GM23338 (cell line): ENCODE measurements around the gene PHLDA3. TPM values are rescaled to one million over a fixed set of nuclear protein-coding genes. Genes with fewer than 3 reads are reported as not detected.

Experiments used
- ATAC-seq: fragments of 200-7000 bp; cut with Tn5 transposase; 3 replicates; pipeline ENCODE4 v1.9.1; 2020
- DNase-seq: peaks from one replicate; pipeline ENCODE4 v3.0.0-alpha.2; 2015; ENCODE audit warnings: low spot score
- H2AFZ ChIP-seq: fragments of 200-600 bp; sonication (generic); 2 replicates; pipeline ENCODE4 v1.8.0; 2016; ENCODE audit warnings: antibody characterized with exemption, mild to moderate bottlenecking, moderate library complexity
- H3F3A ChIP-seq: fragments of 200-600 bp; sonication (generic); replicated peaks from 2 replicates; pipeline ENCODE4 v1.8.0; 2017; ENCODE audit warnings: antibody characterized with exemption, mixed run types, low read depth
- H3K27ac ChIP-seq: fragments of 200-600 bp; sonication (generic); 2 replicates; pipeline ENCODE4 v1.6.1; 2016; ENCODE audit warnings: low read depth
- H3K27me3 ChIP-seq: fragments of 200-600 bp; sonication (generic); 2 replicates; pipeline ENCODE4 v1.8.0; 2016; ENCODE audit warnings: mild to moderate bottlenecking, mixed run types, moderate library complexity; ENCODE audit not compliant: insufficient read depth
- H3K36me3 ChIP-seq: fragments of 200-600 bp; sonication (generic); 2 replicates; pipeline ENCODE4 v1.8.0; 2016; ENCODE audit warnings: mild to moderate bottlenecking; ENCODE audit not compliant: insufficient read depth
- H3K4me1 ChIP-seq: fragments of 200-600 bp; sonication (generic); 2 replicates; pipeline ENCODE4 v1.8.0; 2016; ENCODE audit warnings: mild to moderate bottlenecking, moderate library complexity; ENCODE audit not compliant: insufficient read depth
- H3K4me2 ChIP-seq: fragments of 200-600 bp; sonication (generic); 2 replicates; pipeline ENCODE4 v1.7.1; 2017; ENCODE audit warnings: mixed run types
- H3K4me3 ChIP-seq: fragments of 200-600 bp; sonication (generic); 2 replicates; pipeline ENCODE4 v1.6.1; 2016; ENCODE audit warnings: mixed run types
- H3K79me2 ChIP-seq: fragments of 200-600 bp; sonication (generic); replicated peaks from 2 replicates; pipeline ENCODE4 v1.8.0; 2017; ENCODE audit warnings: mild to moderate bottlenecking; ENCODE audit not compliant: insufficient read depth
- H3K9me2 ChIP-seq: fragments of 200-600 bp; sonication (generic); 2 replicates; pipeline ENCODE4 v1.8.0; 2017; ENCODE audit not compliant: insufficient read depth
- H4K20me1 ChIP-seq: fragments of 200-600 bp; sonication (generic); replicated peaks from 2 replicates; pipeline ENCODE4 v1.8.0; 2017; ENCODE audit warnings: mild to moderate bottlenecking; ENCODE audit not compliant: insufficient read depth
- H3K27ac Mint-ChIP-seq: 2 replicates; pipeline ENCODE4 v1.8.0; 2020; ENCODE audit warnings: inconsistent platforms, mild to moderate bottlenecking, moderate library complexity, mixed read lengths
- H3K27me3 Mint-ChIP-seq: 3 replicates; pipeline ENCODE4 v1.8.0; 2022; ENCODE audit warnings: low read depth, mild to moderate bottlenecking, moderate library complexity, mixed read lengths, inconsistent platforms; ENCODE audit not compliant: insufficient read depth, poor library complexity
- H3K36me3 Mint-ChIP-seq: 3 replicates; pipeline ENCODE4 v1.8.0; 2021; ENCODE audit warnings: low read depth, mild to moderate bottlenecking, inconsistent platforms, moderate library complexity, mixed read lengths
- H3K4me1 Mint-ChIP-seq: 3 replicates; pipeline ENCODE4 v1.8.0; 2020; ENCODE audit warnings: mild to moderate bottlenecking, inconsistent platforms, mixed read lengths
- H3K4me3 Mint-ChIP-seq: 3 replicates; pipeline ENCODE4 v1.8.0; 2021; ENCODE audit warnings: moderate library complexity, mild to moderate bottlenecking, inconsistent platforms, mixed read lengths
- H3K9me3 Mint-ChIP-seq: 3 replicates; pipeline ENCODE4 v1.8.0; 2020; ENCODE audit warnings: moderate library complexity, mild to moderate bottlenecking, inconsistent platforms, mixed read lengths
- CREB1 ChIP-seq: fragments of 250-450 bp; sonication (Bioruptor Pico); IDR thresholded peaks from 2 replicates; pipeline ENCODE4 v1.5.0; 2020; ENCODE audit warnings: low read depth, mild to moderate bottlenecking, moderate library complexity
- EZH2 ChIP-seq: fragments of 200-600 bp; sonication (generic); IDR thresholded peaks from one replicate; pipeline ENCODE4 v1.8.0; 2017; ENCODE audit warnings: antibody characterized with exemption, mild to moderate bottlenecking, low read depth; ENCODE audit not compliant: unreplicated experiment
- EZH2phosphoT487 ChIP-seq: fragments of 200-600 bp; sonication (generic); IDR thresholded peaks from one replicate; pipeline ENCODE4 v1.8.1; 2018; ENCODE audit warnings: antibody characterized with exemption; ENCODE audit not compliant: unreplicated experiment
- JUNB ChIP-seq: IDR thresholded peaks from one replicate; pipeline ENCODE4 v1.6.1; 2016; ENCODE audit warnings: antibody characterized with exemption; ENCODE audit not compliant: unreplicated experiment
- NANOG ChIP-seq: IDR thresholded peaks from 2 replicates; pipeline ENCODE4 v1.6.1; 2016; ENCODE audit warnings: antibody characterized with exemption, borderline replicate concordance
- POLR2AphosphoS5 ChIP-seq: IDR thresholded peaks from 2 replicates; pipeline ENCODE4 v1.6.1; 2016; ENCODE audit warnings: antibody characterized with exemption, low read depth
- STAT1 ChIP-seq: IDR thresholded peaks from one replicate; pipeline ENCODE4 v1.6.1; 2016; ENCODE audit warnings: antibody characterized with exemption; ENCODE audit not compliant: unreplicated experiment
- ZNF114 ChIP-seq: fragments of 250-450 bp; sonication (Bioruptor Pico); IDR thresholded peaks from 2 replicates; pipeline ENCODE4 v1.5.0; 2020; ENCODE audit warnings: mild to moderate bottlenecking, moderate library complexity
- ZNF331 ChIP-seq: fragments of 250-450 bp; sonication (Bioruptor Pico); IDR thresholded peaks from 2 replicates; pipeline ENCODE4 v1.5.0; 2020; ENCODE audit warnings: low read depth, mild to moderate bottlenecking, moderate library complexity
- polyA plus RNA-seq: library from polyadenylated mRNA; unstranded; fragments of >200 nt; fragmentation: Nextera tagmentation; extraction: Ambion mirVana; gene quantifications from 2 replicates; pipeline ENCODE4 v1.2.1, GENCODE V29; 2016
- total RNA-seq: library from RNA; depleted of rRNA; stranded (reverse); fragments of >200 nt; shearing (Covaris generic); gene quantifications from 2 replicates; pipeline ENCODE4 v1.2.3, GENCODE V29; 2014
- TF ChIP-seq, protein P1 (sequence below): IDR thresholded peaks from one replicate; pipeline ENCODE4 v1.6.1; 2018; ENCODE audit warnings: antibody characterized with exemption; ENCODE audit not compliant: unreplicated experiment
- TF ChIP-seq, protein P2 (sequence below), 2 experiments: fragments of 200-600 bp in 1 of 2; sonication (generic) in 1 of 2; conservative IDR thresholded peaks; 2 replicates each; pipeline versions ENCODE4 v1.5.1 to v1.6.1; 2016 to 2017; ENCODE audit warnings: antibody characterized with exemption in 2 of 2, low read depth in 2 of 2, mild to moderate bottlenecking in 2 of 2, moderate library complexity in 1 of 2
- TF ChIP-seq, protein P3 (sequence below): fragments of 250-450 bp; sonication (Bioruptor Pico); IDR thresholded peaks from 2 replicates; pipeline ENCODE4 v1.5.0; 2020; ENCODE audit warnings: mild to moderate bottlenecking, moderate library complexity
- TF ChIP-seq, protein P4 (sequence below): IDR thresholded peaks from 2 replicates; pipeline ENCODE4 v1.6.1; 2016; ENCODE audit warnings: antibody characterized with exemption

Gene PHLDA3
- total and polyA plus RNA-seq, 2 experiments from 2014 or later, result 37.5 to 87.4 TPM

DNA sequence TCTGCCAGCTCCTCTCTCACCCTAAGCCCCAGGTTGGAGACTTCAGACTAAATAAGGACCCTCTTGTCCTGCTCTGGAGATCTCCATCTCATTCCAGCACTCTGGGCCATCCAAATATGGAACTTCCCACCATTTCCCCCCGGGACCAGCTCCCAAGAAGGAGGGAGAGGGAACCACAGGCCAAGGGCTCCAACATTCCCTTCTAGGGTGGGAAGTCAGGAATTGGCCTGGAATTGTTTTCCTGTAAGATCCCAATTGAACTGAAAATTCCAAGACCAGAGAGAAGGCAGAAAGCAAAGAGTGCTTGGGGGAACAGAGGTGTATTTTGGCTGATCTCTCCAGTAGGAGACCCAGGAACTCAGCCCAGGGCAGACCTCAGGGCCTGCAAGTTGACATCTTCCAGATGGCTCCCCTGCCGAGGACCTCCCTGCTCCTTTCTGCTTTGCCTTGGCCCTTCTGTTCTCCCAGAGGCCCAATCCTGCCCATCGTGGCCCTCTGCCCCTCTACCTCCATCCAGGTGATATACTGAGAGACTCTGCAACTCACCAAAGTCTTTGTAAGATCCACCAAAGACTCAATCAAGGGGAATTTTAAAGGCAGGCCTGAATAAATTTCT lies 23.0 kb upstream of the PHLDA3 start:
- H3K9me2 ChIP-seq, result no peaks in the 10 kb centered on the region

More for the DNA sequence above, 23.0 kb upstream of the PHLDA3 start:
- H2AFZ ChIP-seq, result no peak overlapping the region
- Mint-ChIP-seq H3K4me3 (no peak overlapping the region), H3K27ac (peak overlapping the region; percentile 6; the same call in 1 of the 2 replicates), H3K9me3 (peaks cover 3% of the 10 kb centered on the region; the same call in 1 of the 3 replicates), H3K27me3 (peaks cover 4% of the 10 kb centered on the region), H3K36me3 (peaks cover 9% of the 10 kb centered on the region), H3K4me1 (peaks cover 19% of the 10 kb centered on the region)
- no peaks in the 10 kb centered on the region for H3F3A ChIP-seq
- TF ChIP-seq ZNF331 (CRISPR knock-in tag), result no peak
- TF ChIP-seq JUNB, result no peak
- TF ChIP-seq STAT1, result no peak
- TF ChIP-seq POLR2AphosphoS5, result no peak
- TF ChIP-seq, protein P1, sequence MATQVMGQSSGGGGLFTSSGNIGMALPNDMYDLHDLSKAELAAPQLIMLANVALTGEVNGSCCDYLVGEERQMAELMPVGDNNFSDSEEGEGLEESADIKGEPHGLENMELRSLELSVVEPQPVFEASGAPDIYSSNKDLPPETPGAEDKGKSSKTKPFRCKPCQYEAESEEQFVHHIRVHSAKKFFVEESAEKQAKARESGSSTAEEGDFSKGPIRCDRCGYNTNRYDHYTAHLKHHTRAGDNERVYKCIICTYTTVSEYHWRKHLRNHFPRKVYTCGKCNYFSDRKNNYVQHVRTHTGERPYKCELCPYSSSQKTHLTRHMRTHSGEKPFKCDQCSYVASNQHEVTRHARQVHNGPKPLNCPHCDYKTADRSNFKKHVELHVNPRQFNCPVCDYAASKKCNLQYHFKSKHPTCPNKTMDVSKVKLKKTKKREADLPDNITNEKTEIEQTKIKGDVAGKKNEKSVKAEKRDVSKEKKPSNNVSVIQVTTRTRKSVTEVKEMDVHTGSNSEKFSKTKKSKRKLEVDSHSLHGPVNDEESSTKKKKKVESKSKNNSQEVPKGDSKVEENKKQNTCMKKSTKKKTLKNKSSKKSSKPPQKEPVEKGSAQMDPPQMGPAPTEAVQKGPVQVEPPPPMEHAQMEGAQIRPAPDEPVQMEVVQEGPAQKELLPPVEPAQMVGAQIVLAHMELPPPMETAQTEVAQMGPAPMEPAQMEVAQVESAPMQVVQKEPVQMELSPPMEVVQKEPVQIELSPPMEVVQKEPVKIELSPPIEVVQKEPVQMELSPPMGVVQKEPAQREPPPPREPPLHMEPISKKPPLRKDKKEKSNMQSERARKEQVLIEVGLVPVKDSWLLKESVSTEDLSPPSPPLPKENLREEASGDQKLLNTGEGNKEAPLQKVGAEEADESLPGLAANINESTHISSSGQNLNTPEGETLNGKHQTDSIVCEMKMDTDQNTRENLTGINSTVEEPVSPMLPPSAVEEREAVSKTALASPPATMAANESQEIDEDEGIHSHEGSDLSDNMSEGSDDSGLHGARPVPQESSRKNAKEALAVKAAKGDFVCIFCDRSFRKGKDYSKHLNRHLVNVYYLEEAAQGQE, result no peak
- TF ChIP-seq, protein P2, sequence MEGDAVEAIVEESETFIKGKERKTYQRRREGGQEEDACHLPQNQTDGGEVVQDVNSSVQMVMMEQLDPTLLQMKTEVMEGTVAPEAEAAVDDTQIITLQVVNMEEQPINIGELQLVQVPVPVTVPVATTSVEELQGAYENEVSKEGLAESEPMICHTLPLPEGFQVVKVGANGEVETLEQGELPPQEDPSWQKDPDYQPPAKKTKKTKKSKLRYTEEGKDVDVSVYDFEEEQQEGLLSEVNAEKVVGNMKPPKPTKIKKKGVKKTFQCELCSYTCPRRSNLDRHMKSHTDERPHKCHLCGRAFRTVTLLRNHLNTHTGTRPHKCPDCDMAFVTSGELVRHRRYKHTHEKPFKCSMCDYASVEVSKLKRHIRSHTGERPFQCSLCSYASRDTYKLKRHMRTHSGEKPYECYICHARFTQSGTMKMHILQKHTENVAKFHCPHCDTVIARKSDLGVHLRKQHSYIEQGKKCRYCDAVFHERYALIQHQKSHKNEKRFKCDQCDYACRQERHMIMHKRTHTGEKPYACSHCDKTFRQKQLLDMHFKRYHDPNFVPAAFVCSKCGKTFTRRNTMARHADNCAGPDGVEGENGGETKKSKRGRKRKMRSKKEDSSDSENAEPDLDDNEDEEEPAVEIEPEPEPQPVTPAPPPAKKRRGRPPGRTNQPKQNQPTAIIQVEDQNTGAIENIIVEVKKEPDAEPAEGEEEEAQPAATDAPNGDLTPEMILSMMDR (conservative IDR thresholded peaks at IDR 0.05; ENCODE audit: low read depth in 2 of 2), result no peak
- no peak for TF ChIP-seq CREB1 (CRISPR knock-in tag)
- TF ChIP-seq EZH2phosphoT487, result no peak
- no peak for TF ChIP-seq EZH2
- TF ChIP-seq, protein P3, sequence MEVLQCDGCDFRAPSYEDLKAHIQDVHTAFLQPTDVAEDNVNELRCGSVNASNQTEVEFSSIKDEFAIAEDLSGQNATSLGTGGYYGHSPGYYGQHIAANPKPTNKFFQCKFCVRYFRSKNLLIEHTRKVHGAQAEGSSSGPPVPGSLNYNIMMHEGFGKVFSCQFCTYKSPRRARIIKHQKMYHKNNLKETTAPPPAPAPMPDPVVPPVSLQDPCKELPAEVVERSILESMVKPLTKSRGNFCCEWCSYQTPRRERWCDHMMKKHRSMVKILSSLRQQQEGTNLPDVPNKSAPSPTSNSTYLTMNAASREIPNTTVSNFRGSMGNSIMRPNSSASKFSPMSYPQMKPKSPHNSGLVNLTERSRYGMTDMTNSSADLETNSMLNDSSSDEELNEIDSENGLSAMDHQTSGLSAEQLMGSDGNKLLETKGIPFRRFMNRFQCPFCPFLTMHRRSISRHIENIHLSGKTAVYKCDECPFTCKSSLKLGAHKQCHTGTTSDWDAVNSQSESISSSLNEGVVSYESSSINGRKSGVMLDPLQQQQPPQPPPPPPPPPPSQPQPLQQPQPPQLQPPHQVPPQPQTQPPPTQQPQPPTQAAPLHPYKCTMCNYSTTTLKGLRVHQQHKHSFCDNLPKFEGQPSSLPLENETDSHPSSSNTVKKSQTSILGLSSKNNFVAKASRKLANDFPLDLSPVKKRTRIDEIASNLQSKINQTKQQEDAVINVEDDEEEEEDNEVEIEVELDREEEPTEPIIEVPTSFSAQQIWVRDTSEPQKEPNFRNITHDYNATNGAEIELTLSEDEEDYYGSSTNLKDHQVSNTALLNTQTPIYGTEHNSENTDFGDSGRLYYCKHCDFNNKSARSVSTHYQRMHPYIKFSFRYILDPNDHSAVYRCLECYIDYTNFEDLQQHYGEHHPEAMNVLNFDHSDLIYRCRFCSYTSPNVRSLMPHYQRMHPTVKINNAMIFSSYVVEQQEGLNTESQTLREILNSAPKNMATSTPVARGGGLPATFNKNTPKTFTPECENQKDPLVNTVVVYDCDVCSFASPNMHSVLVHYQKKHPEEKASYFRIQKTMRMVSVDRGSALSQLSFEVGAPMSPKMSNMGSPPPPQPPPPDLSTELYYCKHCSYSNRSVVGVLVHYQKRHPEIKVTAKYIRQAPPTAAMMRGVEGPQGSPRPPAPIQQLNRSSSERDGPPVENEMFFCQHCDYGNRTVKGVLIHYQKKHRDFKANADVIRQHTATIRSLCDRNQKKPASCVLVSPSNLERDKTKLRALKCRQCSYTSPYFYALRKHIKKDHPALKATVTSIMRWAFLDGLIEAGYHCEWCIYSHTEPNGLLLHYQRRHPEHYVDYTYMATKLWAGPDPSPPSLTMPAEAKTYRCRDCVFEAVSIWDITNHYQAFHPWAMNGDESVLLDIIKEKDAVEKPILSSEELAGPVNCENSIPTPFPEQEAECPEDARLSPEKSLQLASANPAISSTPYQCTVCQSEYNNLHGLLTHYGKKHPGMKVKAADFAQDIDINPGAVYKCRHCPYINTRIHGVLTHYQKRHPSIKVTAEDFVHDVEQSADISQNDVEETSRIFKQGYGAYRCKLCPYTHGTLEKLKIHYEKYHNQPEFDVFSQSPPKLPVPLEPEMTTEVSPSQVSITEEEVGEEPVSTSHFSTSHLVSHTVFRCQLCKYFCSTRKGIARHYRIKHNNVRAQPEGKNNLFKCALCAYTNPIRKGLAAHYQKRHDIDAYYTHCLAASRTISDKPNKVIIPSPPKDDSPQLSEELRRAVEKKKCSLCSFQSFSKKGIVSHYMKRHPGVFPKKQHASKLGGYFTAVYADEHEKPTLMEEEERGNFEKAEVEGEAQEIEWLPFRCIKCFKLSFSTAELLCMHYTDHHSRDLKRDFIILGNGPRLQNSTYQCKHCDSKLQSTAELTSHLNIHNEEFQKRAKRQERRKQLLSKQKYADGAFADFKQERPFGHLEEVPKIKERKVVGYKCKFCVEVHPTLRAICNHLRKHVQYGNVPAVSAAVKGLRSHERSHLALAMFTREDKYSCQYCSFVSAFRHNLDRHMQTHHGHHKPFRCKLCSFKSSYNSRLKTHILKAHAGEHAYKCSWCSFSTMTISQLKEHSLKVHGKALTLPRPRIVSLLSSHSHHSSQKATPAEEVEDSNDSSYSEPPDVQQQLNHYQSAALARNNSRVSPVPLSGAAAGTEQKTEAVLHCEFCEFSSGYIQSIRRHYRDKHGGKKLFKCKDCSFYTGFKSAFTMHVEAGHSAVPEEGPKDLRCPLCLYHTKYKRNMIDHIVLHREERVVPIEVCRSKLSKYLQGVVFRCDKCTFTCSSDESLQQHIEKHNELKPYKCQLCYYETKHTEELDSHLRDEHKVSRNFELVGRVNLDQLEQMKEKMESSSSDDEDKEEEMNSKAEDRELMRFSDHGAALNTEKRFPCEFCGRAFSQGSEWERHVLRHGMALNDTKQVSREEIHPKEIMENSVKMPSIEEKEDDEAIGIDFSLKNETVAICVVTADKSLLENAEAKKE, result no peak
- TF ChIP-seq, protein P4, sequence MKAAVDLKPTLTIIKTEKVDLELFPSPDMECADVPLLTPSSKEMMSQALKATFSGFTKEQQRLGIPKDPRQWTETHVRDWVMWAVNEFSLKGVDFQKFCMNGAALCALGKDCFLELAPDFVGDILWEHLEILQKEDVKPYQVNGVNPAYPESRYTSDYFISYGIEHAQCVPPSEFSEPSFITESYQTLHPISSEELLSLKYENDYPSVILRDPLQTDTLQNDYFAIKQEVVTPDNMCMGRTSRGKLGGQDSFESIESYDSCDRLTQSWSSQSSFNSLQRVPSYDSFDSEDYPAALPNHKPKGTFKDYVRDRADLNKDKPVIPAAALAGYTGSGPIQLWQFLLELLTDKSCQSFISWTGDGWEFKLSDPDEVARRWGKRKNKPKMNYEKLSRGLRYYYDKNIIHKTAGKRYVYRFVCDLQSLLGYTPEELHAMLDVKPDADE, result no peak
- no peak for TF ChIP-seq NANOG
- TF ChIP-seq ZNF114 (CRISPR knock-in tag), result no peak
- ATAC-seq (no peak), DNase-seq (no peak)
- H3K4me3 ChIP-seq, result no peak overlapping the region
- H3K27me3 ChIP-seq, result no peaks in the 10 kb centered on the region
- no peak overlapping the region for H3K4me2 ChIP-seq
- H3K4me1 ChIP-seq, result peaks cover 6% of the 10 kb centered on the region
- no peak overlapping the region for H3K27ac ChIP-seq
- no peaks in the 10 kb centered on the region for H3K79me2 ChIP-seq
- no peaks in the 10 kb centered on the region for H4K20me1 ChIP-seq
- no peaks in the 10 kb centered on the region for H3K36me3 ChIP-seq
